PC-9 (cell line): ENCODE data around the gene AFG1L. TPM values are rescaled to one million over a fixed set of nuclear protein-coding genes. Genes with fewer than 3 reads are reported as not detected.
"Not testable (repeated sequence)": the region's sequence is repeated elsewhere in the genome, so short reads cannot be mapped to it uniquely, and the experiment has no call there.

Experiments used
- BruUV-seq: library from RNA; stranded (reverse); fragments of 400-500 nt; replicated peaks from 2 replicates; lab custom pipeline; 2021; lab: Mats Ljungman, UMichigan
- CTCF ChIA-PET: fragments of 300-600 bp; sonication (Branson Sonifier 250); formaldehyde crosslinking; loops from one replicate; lab custom pipeline; 2022; ENCODE audit warnings: antibody characterized with exemption; lab: Charles Lee
- POLR2A ChIA-PET: fragments of 300-600 bp; sonication (Branson Sonifier 250); formaldehyde crosslinking; loops from one replicate; lab custom pipeline; 2022; ENCODE audit warnings: antibody characterized with exemption; ENCODE audit not compliant: unreplicated experiment; lab: Charles Lee
- DNase-seq, 2 experiments: peaks; one replicate each; pipeline versions ENCODE4 v3.0.0 to v3.0.0-alpha.2; 2015 to 2022; ENCODE audit warnings: mixed read lengths in 1 of 2
- H2AFZ ChIP-seq: fragments of 200-600 bp; sonication (generic); 2 replicates; pipeline ENCODE4 v1.8.1; 2017; ENCODE audit warnings: antibody characterized with exemption
- H3F3A ChIP-seq: fragments of 200-600 bp; sonication (generic); 2 replicates; pipeline ENCODE4 v1.8.1; 2017; ENCODE audit warnings: antibody characterized with exemption, mild to moderate bottlenecking, low read depth; ENCODE audit not compliant: insufficient read depth
- H3K27ac ChIP-seq: fragments of 200-600 bp; sonication (generic); 2 replicates; pipeline ENCODE4 v1.6.1; 2016; ENCODE audit warnings: mixed run types
- H3K27me3 ChIP-seq: fragments of 200-600 bp; sonication (generic); 2 replicates; pipeline ENCODE4 v1.6.1; 2016; ENCODE audit warnings: low read depth, mixed run types; ENCODE audit not compliant: insufficient read depth
- H3K36me3 ChIP-seq: fragments of 200-600 bp; sonication (generic); 2 replicates; pipeline ENCODE4 v1.6.1; 2016; ENCODE audit warnings: low read depth, mixed run types
- H3K4me1 ChIP-seq: fragments of 200-600 bp; sonication (generic); replicated peaks from 2 replicates; pipeline ENCODE4 v1.6.1; 2016; ENCODE audit warnings: mixed run types; ENCODE audit not compliant: insufficient read depth
- H3K4me2 ChIP-seq: fragments of 200-600 bp; sonication (generic); 2 replicates; pipeline ENCODE4 v1.6.1; 2017; ENCODE audit warnings: mixed run types
- H3K4me3 ChIP-seq: fragments of 200-600 bp; sonication (generic); 2 replicates; pipeline ENCODE4 v1.6.1; 2016; ENCODE audit warnings: mixed run types
- H3K79me2 ChIP-seq: fragments of 200-600 bp; sonication (generic); 2 replicates; pipeline ENCODE4 v1.6.1; 2017; ENCODE audit warnings: low read depth, mixed run types
- H3K9me2 ChIP-seq: fragments of 200-600 bp; sonication (generic); 2 replicates; pipeline ENCODE4 v1.8.1; 2017; ENCODE audit warnings: mild to moderate bottlenecking; ENCODE audit not compliant: insufficient read depth
- H3K9me3 ChIP-seq: fragments of 200-600 bp; sonication (generic); 2 replicates; pipeline ENCODE4 v1.8.1; 2016; ENCODE audit warnings: low read depth; ENCODE audit not compliant: insufficient read depth
- H4K20me1 ChIP-seq: fragments of 200-600 bp; sonication (generic); 2 replicates; pipeline ENCODE4 v1.8.1; 2017; ENCODE audit not compliant: insufficient read depth
- CTCF ChIP-seq: fragments of 200-600 bp; sonication (generic); conservative IDR thresholded peaks from 2 replicates; pipeline ENCODE4 v1.6.1; 2017; ENCODE audit warnings: mixed run types, antibody characterized with exemption, mild to moderate bottlenecking, moderate library complexity
- EZH2 ChIP-seq: fragments of 200-600 bp; sonication (generic); IDR thresholded peaks from 2 replicates; pipeline ENCODE4 v1.8.0; 2017; ENCODE audit warnings: antibody characterized with exemption, low read depth
- intact Hi-C: fragments of 100-400 bp; cut with micrococcal nuclease; formaldehyde crosslinking; loops from one replicate; pipeline ENCODE4 v1.10.0; 2022; ENCODE audit not compliant: unreplicated experiment
- total RNA-seq: library from RNA; stranded (reverse); gene quantifications from 2 replicates; pipeline ENCODE4 v1.2.3, GENCODE V29; 2021

AFG1L gene
- total RNA-seq, 1 experiment from 2014 or later = 8.9 TPM

GRCh38 chr6:108383981-108384380 is 89.1 kb downstream of the AFG1L start:
- CTCF ChIA-PET = no interaction called here

GRCh38 chr6:108389190-108389589 is 94.3 kb downstream of the AFG1L start:
- H3F3A ChIP-seq, H3K79me2 ChIP-seq, CTCF ChIA-PET, H3K9me2 ChIP-seq, POLR2A ChIA-PET, DNase-seq, H4K20me1 ChIP-seq, H3K9me3 ChIP-seq, intact Hi-C loops, H3K36me3 ChIP-seq, H3K4me2 ChIP-seq, H3K27ac ChIP-seq, H3K4me3 ChIP-seq, H2AFZ ChIP-seq, BruUV-seq, H3K27me3 ChIP-seq, H3K4me1 ChIP-seq: not testable (repeated sequence)

More at GRCh38 chr6:108383981-108384380, 89.1 kb downstream of the AFG1L start:
- POLR2A ChIA-PET = no interaction called here
- intact Hi-C loops = no loop called here
- H3F3A ChIP-seq = peaks cover 3% of the 10 kb centered on the region; the same call in 1 of the 2 replicates
- peak overlapping the region; percentile 55 for H3K4me2 ChIP-seq
- no peaks in the 10 kb centered on the region for H3K36me3 ChIP-seq
- H3K9me2 ChIP-seq = no peaks in the 10 kb centered on the region
- no peaks in the 10 kb centered on the region for H3K27me3 ChIP-seq
- H3K27ac ChIP-seq = peak overlapping the region; percentile 53
- no peaks in the 10 kb centered on the region for H3K9me3 ChIP-seq
- TF ChIP-seq EZH2 (no peak), CTCF (no peak)
- peak; percentile 71 to 94 for DNase-seq
- no peak overlapping the region for H2AFZ ChIP-seq
- peaks cover 12% of the 10 kb centered on the region for H3K4me1 ChIP-seq
- no peak overlapping the region; the same call in 1 of the 2 replicates for H3K4me3 ChIP-seq
- no peaks in the 10 kb centered on the region for H4K20me1 ChIP-seq
- no TSS peak for BruUV-seq
- H3K79me2 ChIP-seq = no peaks in the 10 kb centered on the region

- Histone ChIP-seq H3F3A (no peaks in the 10 kb centered on the region), H3K9me2 (0 out of 2 replicates have a peak, but pooled peaks cover 3% of the 10 kb centered on the region), H3K36me3 (no peaks in the 10 kb centered on the region), H3K27ac (no peak overlapping the region), H3K79me2 (no peaks in the 10 kb centered on the region), H3K4me1 (no peaks in the 10 kb centered on the region), H3K9me3 (no peaks in the 10 kb centered on the region), H3K4me2 (no peak overlapping the region), H3K27me3 (no peaks in the 10 kb centered on the region), H2AFZ (no peak overlapping the region), H4K20me1 (no peaks in the 10 kb centered on the region), H3K4me3 (no peak overlapping the region)
- CTCF ChIA-PET = no interaction called here
- TF ChIP-seq CTCF = no peak
- DNase-seq = no peak
- POLR2A ChIA-PET = no interaction called here
- intact Hi-C loops = no loop called here
- no TSS peak for BruUV-seq
Observed at GRCh38 chr6:108395297-108395696, 100.4 kb downstream of the AFG1L start.

DNA sequence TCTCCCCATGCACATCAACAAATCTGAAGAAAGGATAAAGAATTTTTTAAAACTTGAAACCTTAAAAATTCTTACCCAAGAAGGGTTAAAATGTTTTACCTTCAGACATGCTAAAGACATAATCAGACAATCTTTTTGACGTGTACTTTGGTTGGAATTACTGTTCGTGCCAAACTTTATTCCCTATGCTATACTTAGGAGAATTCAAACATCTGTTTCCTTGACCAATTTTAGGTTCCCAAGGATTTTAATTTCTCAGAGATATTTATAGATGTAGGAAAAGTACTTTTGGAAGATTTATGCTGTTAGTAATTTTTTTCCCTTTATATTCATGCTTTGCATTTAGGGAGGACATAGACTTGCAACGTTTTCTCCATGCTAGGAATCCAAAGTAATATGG is 108.4 kb downstream of the AFG1L start:
- no peaks in the 10 kb centered on the region for H3K9me2 ChIP-seq
- no peaks in the 10 kb centered on the region for H4K20me1 ChIP-seq
- intact Hi-C loops = no loop called here
- no peaks in the 10 kb centered on the region for H3K9me3 ChIP-seq
- BruUV-seq = no TSS peak
- no peak overlapping the region for H3K4me3 ChIP-seq
- ChIA-PET CTCF (no interaction called here), POLR2A (no interaction called here)
- TF ChIP-seq CTCF (no peak), EZH2 (no peak)
- H3K27ac ChIP-seq = no peak overlapping the region
- H3K79me2 ChIP-seq = no peaks in the 10 kb centered on the region
- H3F3A ChIP-seq = peaks cover 3% of the 10 kb centered on the region; the same call in 1 of the 2 replicates
- no peak overlapping the region for H2AFZ ChIP-seq
- H3K36me3 ChIP-seq = 0 out of 2 replicates have a peak, but pooled peaks cover 4% of the 10 kb centered on the region
- DNase-seq = no peak
- no peaks in the 10 kb centered on the region for H3K27me3 ChIP-seq
- no peak overlapping the region for H3K4me2 ChIP-seq
- no peaks in the 10 kb centered on the region for H3K4me1 ChIP-seq
